Keratinocyte (primary cell): ENCODE data around the gene PRR16. TPM values are rescaled to one million over a fixed set of nuclear protein-coding genes. Genes with fewer than 3 reads are reported as not detected.

ENCODE experiments used
- DNase-seq: peaks from one replicate; pipeline ENCODE4 v3.0.0-alpha.2; 2011; ENCODE audit warnings: low read depth, missing footprints, low spot score
- FAIRE-seq: peaks from 2 replicates; lab custom pipeline; 2011; peaks lifted over from hg19 to GRCh38; lab: Jason Lieb, UNC
- H2AFZ ChIP-seq: 2 replicates; pipeline ENCODE4 v1.6.0; 2012; ENCODE audit warnings: low read length, control low read depth, inconsistent platforms; ENCODE audit not compliant: control insufficient read depth
- H3K27ac ChIP-seq: 2 replicates; pipeline ENCODE4 v1.5.1; 2011; ENCODE audit warnings: low read length; ENCODE audit not compliant: control insufficient read depth, insufficient read depth
- H3K27me3 ChIP-seq: 3 replicates; pipeline ENCODE4 v1.6.0; 2011; ENCODE audit warnings: low read length; ENCODE audit not compliant: control insufficient read depth, insufficient read depth; ENCODE audit errors: extremely low read depth
- H3K36me3 ChIP-seq, 2 experiments: 2 replicates in 1 of 2; 3 replicates in 1 of 2; pipeline ENCODE4 v1.5.1; 2011; ENCODE audit warnings: low read length in 2 of 2, mild to moderate bottlenecking in 1 of 2; ENCODE audit not compliant: control insufficient read depth in 2 of 2, insufficient read depth in 2 of 2; ENCODE audit errors: extremely low read depth in 1 of 2
- H3K4me1 ChIP-seq: 3 replicates; pipeline ENCODE4 v1.5.1; 2011; ENCODE audit warnings: low read length; ENCODE audit not compliant: control insufficient read depth, insufficient read depth; ENCODE audit errors: extremely low read depth
- H3K4me2 ChIP-seq: 3 replicates; pipeline ENCODE4 v1.6.0; 2011; ENCODE audit warnings: low read depth, low read length; ENCODE audit not compliant: control insufficient read depth, insufficient read depth; ENCODE audit errors: extremely low read depth
- H3K4me3 ChIP-seq, 3 experiments: fragments of 200-600 bp in 1 of 3; sonication (generic) in 1 of 3; 2 replicates in 2 of 3; 3 replicates in 1 of 3; pipeline ENCODE4 v1.5.1; 2011 to 2016; ENCODE audit warnings: low read length in 3 of 3, mild to moderate bottlenecking in 3 of 3, control low read depth in 2 of 3, inconsistent platforms in 1 of 3, low read depth in 1 of 3, mixed read lengths in 1 of 3, mixed run types in 1 of 3, moderate library complexity in 1 of 3; ENCODE audit not compliant: control insufficient read depth in 2 of 3, insufficient read depth in 2 of 3; ENCODE audit errors: extremely low read depth in 1 of 3
- H3K79me2 ChIP-seq: 2 replicates; pipeline ENCODE4 v1.6.0; 2012; ENCODE audit warnings: low read length; ENCODE audit not compliant: control insufficient read depth, insufficient read depth
- H3K9ac ChIP-seq: 3 replicates; pipeline ENCODE4 v1.6.0; 2011; ENCODE audit warnings: low read length; ENCODE audit not compliant: control insufficient read depth, insufficient read depth; ENCODE audit errors: extremely low read depth
- H3K9me1 ChIP-seq: 3 replicates; pipeline ENCODE4 v1.6.0; 2011; ENCODE audit warnings: low read length; ENCODE audit not compliant: control insufficient read depth, insufficient read depth; ENCODE audit errors: extremely low read depth
- H3K9me3 ChIP-seq: 2 replicates; pipeline ENCODE4 v1.5.1; 2012; ENCODE audit warnings: low read depth, low read length; ENCODE audit not compliant: control insufficient read depth
- H4K20me1 ChIP-seq: 3 replicates; pipeline ENCODE4 v1.6.0; 2011; ENCODE audit warnings: low read length; ENCODE audit not compliant: control insufficient read depth, insufficient read depth; ENCODE audit errors: extremely low read depth
- EZH2 ChIP-seq: IDR thresholded peaks from one replicate; pipeline ENCODE4 v1.6.1; 2012; ENCODE audit warnings: inconsistent platforms, mild to moderate bottlenecking, low read length, moderate library complexity
- dilution Hi-C: fragments of 300-500 bp; cut with MboI; formaldehyde crosslinking; loops from one replicate; pipeline ENCODE4 v1.7.0; 2020; ENCODE audit warnings: low sequenced_read_pairs; ENCODE audit not compliant: extremely low pct_ligation_motif_present
- polyA plus RNA-seq, 5 experiments: library from polyadenylated mRNA; depleted of rRNA in 3 of 5; stranded (reverse) in 3 of 5; stranded (forward) in 1 of 5; unstranded in 1 of 5; fragments of >200 nt; gene quantifications; 1 replicate in 1 of 5; 2 replicates in 3 of 5; 3 replicates in 1 of 5; pipeline versions ENCODE4 v1.2.1 to v1.2.3, GENCODE V29; 2011 to 2012; ENCODE audit warnings: missing spikeins in 2 of 5, low read depth in 1 of 5, low replicate concordance in 1 of 5
- TF ChIP-seq, protein P1 (sequence below), 3 experiments: IDR thresholded peaks in 1 of 3; conservative IDR thresholded peaks in 1 of 3; optimal IDR thresholded peaks in 1 of 3; 2 replicates in 2 of 3; 3 replicates in 1 of 3; pipeline versions ENCODE3 to v1.5.1; 2011; ENCODE audit warnings: low read length in 3 of 3, mild to moderate bottlenecking in 3 of 3, moderate library complexity in 2 of 3, control low read depth in 1 of 3, inconsistent platforms in 1 of 3; ENCODE audit not compliant: insufficient read depth in 2 of 3; ENCODE audit errors: extremely low read depth in 1 of 3

Gene PRR16
- polyA plus RNA-seq, 1 donor (not counting 4 experiments of a cell fraction or from before 2014, with no cell fraction given) = 0.05 TPM

DNA sequence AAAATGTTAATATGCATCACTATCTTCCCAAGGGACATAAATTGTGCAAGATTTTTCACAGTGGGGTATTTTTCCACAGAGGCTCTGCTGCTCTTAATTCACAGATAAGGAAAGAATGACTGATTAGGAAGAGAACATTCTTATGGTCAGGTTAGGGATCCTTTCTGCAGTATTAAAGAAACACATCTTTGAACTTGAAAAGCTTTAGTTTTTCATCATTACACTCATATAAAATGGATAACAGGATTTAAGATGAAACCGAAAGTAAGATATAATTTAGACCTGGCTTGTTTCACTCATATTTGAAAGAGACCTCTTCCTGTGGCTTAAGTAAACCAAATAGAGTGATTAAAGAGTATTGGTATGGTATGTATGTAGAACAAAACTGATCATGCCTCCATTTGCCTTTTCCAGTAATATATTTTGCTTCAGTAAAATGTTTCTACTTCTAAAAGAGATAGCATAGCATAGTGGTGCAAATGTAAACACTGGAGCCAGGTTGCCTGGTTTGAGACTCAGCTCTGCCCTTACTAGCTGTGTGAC, 160.0 kb downstream of the PRR16 start:
- H3K9me1 ChIP-seq = no peaks in the 10 kb centered on the region
- H3K27ac ChIP-seq = no peak overlapping the region
- FAIRE-seq = no peak
- H3K9ac ChIP-seq = no peak overlapping the region
- H3K4me3 ChIP-seq = peak overlapping the region in 1 of 3 experiments; percentile 13
- H3K9me3 ChIP-seq = no peaks in the 10 kb centered on the region
- H2AFZ ChIP-seq = peak overlapping the region; percentile 1
- no peak for DNase-seq
- H3K79me2 ChIP-seq = no peaks in the 10 kb centered on the region
- no peaks in the 10 kb centered on the region for H3K36me3 ChIP-seq
- dilution Hi-C loops = no loop called here
- H4K20me1 ChIP-seq = no peaks in the 10 kb centered on the region
- H3K4me1 ChIP-seq = no peaks in the 10 kb centered on the region
- no peak overlapping the region for H3K4me2 ChIP-seq
- TF ChIP-seq EZH2 = no peak
- TF ChIP-seq, protein P1, sequence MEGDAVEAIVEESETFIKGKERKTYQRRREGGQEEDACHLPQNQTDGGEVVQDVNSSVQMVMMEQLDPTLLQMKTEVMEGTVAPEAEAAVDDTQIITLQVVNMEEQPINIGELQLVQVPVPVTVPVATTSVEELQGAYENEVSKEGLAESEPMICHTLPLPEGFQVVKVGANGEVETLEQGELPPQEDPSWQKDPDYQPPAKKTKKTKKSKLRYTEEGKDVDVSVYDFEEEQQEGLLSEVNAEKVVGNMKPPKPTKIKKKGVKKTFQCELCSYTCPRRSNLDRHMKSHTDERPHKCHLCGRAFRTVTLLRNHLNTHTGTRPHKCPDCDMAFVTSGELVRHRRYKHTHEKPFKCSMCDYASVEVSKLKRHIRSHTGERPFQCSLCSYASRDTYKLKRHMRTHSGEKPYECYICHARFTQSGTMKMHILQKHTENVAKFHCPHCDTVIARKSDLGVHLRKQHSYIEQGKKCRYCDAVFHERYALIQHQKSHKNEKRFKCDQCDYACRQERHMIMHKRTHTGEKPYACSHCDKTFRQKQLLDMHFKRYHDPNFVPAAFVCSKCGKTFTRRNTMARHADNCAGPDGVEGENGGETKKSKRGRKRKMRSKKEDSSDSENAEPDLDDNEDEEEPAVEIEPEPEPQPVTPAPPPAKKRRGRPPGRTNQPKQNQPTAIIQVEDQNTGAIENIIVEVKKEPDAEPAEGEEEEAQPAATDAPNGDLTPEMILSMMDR (optimal IDR thresholded peaks at IDR 0.05 in 1 of 3, IDR thresholded peaks at IDR 0.05 in 1 of 3, conservative IDR thresholded peaks at IDR 0.05 in 1 of 3; ENCODE audit: extremely low read depth in 1 of 3, insufficient read depth in 2 of 3, low read length in 3 of 3) = no peak
- H3K27me3 ChIP-seq = no peaks in the 10 kb centered on the region

DNA sequence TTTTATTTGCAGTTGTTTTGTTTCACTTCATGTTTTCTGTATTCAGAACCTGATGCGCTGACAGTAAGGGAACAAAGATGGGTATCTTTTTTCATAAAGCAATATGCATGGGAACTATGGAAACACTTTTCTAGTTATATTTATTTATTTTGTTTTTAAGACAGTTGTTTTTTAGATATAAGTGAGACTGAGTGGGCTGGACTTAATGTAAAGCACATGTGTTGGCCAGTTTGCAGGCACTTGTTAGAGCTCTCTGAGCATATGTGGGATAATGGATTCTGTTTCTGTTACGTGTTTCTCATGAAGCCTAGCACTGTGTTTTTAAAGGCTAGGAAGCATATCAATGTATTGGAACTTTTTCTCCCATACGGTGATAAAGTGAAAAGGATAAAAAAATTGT, 164.1 kb downstream of the PRR16 start:
- no peaks in the 10 kb centered on the region for H3K4me1 ChIP-seq
- H3K4me3 ChIP-seq = no peak overlapping the region
- no peak for DNase-seq
- no peaks in the 10 kb centered on the region for H3K79me2 ChIP-seq
- no peaks in the 10 kb centered on the region for H4K20me1 ChIP-seq
- no peak overlapping the region for H3K4me2 ChIP-seq
- dilution Hi-C loops = no loop called here
- no peaks in the 10 kb centered on the region for H3K9me3 ChIP-seq
- H3K27me3 ChIP-seq = no peaks in the 10 kb centered on the region
- H3K27ac ChIP-seq = no peak overlapping the region
- no peaks in the 10 kb centered on the region for H3K36me3 ChIP-seq
- no peak overlapping the region for H3K9ac ChIP-seq
- no peak overlapping the region for H2AFZ ChIP-seq
- TF ChIP-seq, protein P1 (optimal IDR thresholded peaks at IDR 0.05 in 1 of 3, IDR thresholded peaks at IDR 0.05 in 1 of 3, conservative IDR thresholded peaks at IDR 0.05 in 1 of 3; ENCODE audit: extremely low read depth in 1 of 3, insufficient read depth in 2 of 3, low read length in 3 of 3) = no peak
- no peak for TF ChIP-seq EZH2
- FAIRE-seq = no peak
- H3K9me1 ChIP-seq = no peaks in the 10 kb centered on the region
